A673 (cell line): ENCODE data around the gene NAPA.

Experiments
- EZH2 ChIP-seq: fragments of 200-600 bp; sonication (generic); IDR thresholded peaks from 2 replicates; pipeline ENCODE4 v1.6.1; 2017; ENCODE audit warnings: borderline replicate concordance, low read depth, mild to moderate bottlenecking, mixed read lengths, antibody characterized with exemption, low read length; ENCODE audit not compliant: poor library complexity, severe bottlenecking
- TF ChIP-seq, protein P1 (sequence below): fragments of 300-800, 200-600 bp; sonication (generic); conservative IDR thresholded peaks from 2 replicates; pipeline ENCODE4 v1.5.1; 2017; ENCODE audit warnings: low read depth, mild to moderate bottlenecking, antibody characterized with exemption, low read length, moderate library complexity, mixed read lengths

DNA sequence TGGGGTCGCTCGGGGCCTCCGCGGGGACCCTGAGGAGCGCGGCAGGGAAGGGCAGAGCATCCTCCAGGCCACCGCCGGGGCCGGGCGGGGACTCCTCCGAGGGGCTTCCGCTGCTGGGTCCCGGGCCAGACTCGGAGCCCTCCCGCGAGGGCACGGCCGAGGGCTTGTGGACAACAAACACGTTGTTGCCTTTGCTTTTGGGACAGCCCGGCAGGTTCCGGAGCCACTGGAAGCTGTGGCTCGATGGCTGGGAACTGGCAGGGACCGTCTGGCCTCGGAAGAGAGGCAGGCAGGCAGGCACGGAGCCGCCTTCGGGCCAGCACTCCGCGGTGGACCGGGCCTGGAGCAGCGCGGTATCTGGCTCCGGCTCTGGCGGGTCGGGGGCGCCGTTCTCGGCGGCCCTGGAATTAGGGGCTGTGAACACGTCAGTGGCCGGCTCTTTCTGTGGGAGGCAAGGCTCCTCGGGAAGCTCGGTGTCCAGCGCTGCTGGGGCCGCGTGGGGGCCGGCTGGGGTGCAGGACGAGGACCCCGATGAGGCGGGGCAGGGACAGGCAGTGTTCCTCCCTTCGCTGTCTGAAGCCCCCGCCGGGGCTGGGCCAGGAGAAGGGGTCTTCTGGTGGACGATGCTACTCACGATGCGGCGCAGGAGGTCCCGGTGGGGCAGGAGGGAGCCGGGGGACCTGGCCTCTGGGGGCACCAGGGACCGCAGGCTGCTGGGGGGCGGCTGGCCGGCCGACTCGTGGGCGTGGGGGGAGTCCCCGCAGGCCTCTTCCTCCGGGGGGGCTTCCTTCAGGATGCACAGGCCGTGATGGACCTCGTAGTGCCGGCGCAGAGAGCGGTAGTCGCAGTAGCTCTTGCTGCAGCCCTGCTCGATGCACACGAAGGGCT is 30.4 kb upstream of the NAPA start:
- TF ChIP-seq EZH2, result no peak
- TF ChIP-seq, protein P1, sequence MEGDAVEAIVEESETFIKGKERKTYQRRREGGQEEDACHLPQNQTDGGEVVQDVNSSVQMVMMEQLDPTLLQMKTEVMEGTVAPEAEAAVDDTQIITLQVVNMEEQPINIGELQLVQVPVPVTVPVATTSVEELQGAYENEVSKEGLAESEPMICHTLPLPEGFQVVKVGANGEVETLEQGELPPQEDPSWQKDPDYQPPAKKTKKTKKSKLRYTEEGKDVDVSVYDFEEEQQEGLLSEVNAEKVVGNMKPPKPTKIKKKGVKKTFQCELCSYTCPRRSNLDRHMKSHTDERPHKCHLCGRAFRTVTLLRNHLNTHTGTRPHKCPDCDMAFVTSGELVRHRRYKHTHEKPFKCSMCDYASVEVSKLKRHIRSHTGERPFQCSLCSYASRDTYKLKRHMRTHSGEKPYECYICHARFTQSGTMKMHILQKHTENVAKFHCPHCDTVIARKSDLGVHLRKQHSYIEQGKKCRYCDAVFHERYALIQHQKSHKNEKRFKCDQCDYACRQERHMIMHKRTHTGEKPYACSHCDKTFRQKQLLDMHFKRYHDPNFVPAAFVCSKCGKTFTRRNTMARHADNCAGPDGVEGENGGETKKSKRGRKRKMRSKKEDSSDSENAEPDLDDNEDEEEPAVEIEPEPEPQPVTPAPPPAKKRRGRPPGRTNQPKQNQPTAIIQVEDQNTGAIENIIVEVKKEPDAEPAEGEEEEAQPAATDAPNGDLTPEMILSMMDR, result no peak
